ENCODE results near the gene PIK3R6. TPM values are rescaled to one million over a fixed set of nuclear protein-coding genes. Genes with fewer than 3 reads are reported as not detected.

The PIK3R6 gene
- total RNA-seq, 1 donor = not detected

GRCh38 chr17:8828517-8828875, 39.0 kb downstream of the PIK3R6 start:
- no peak for TF ChIP-seq CTCF (IDR thresholded peaks at IDR 0.05; ENCODE audit: insufficient read depth, low read length)
- no peak overlapping the region for H3K4me3 ChIP-seq (ENCODE audit: low read depth, low read length)
- DNase-seq (ENCODE audit: low read depth) = no peak

GRCh38 chr17:8826808-8827435, 40.6 kb downstream of the PIK3R6 start:
- TF ChIP-seq CTCF (IDR thresholded peaks at IDR 0.05; ENCODE audit: insufficient read depth, low read length) = no peak
- no peak for DNase-seq (ENCODE audit: low read depth)
- H3K4me3 ChIP-seq (ENCODE audit: low read depth, low read length) = no peak overlapping the region

- no peak overlapping the region for H3K4me3 ChIP-seq (ENCODE audit: low read depth, low read length)
- DNase-seq (ENCODE audit: low read depth) = no peak
- no peak for TF ChIP-seq CTCF (IDR thresholded peaks at IDR 0.05; ENCODE audit: insufficient read depth, low read length)
Observed at GRCh38 chr17:8825802-8826201, 41.7 kb downstream of the PIK3R6 start.

- DNase-seq (ENCODE audit: low read depth) = no peak
- no peak for TF ChIP-seq CTCF (IDR thresholded peaks at IDR 0.05; ENCODE audit: insufficient read depth, low read length)
- no peak overlapping the region for H3K4me3 ChIP-seq (ENCODE audit: low read depth, low read length)
Observed at GRCh38 chr17:8823279-8823678, 44.2 kb downstream of the PIK3R6 start.

GRCh38 chr17:8822401-8823035, 45.0 kb downstream of the PIK3R6 start:
- TF ChIP-seq CTCF (IDR thresholded peaks at IDR 0.05; ENCODE audit: insufficient read depth, low read length) = no peak
- no peak for DNase-seq (ENCODE audit: low read depth)
- H3K4me3 ChIP-seq (ENCODE audit: low read depth, low read length) = no peak overlapping the region

- DNase-seq (ENCODE audit: low read depth) = no peak
- no peak overlapping the region for H3K4me3 ChIP-seq (ENCODE audit: low read depth, low read length)
- no peak for TF ChIP-seq CTCF (IDR thresholded peaks at IDR 0.05; ENCODE audit: insufficient read depth, low read length)
Observed at GRCh38 chr17:8821446-8822105, 45.9 kb downstream of the PIK3R6 start.
